K562 (cell line): ENCODE data around the gene LMAN2. TPM values are rescaled to one million over a fixed set of nuclear protein-coding genes. Genes with fewer than 3 reads are reported as not detected.

Experiments used
- ATAC-seq: fragments of 200-7000 bp; cut with Tn5 transposase; 3 replicates; pipeline ENCODE4 v1.9.1; 2020; ENCODE audit warnings: moderate library complexity
- BruUV-seq: library from RNA; stranded (reverse); fragments of 400-500 nt; replicated peaks from 2 replicates; lab custom pipeline; 2021; lab: Mats Ljungman, UMichigan
- CTCF ChIA-PET: fragments of 300-600 bp; formaldehyde crosslinking; extraction: SDS; loops from one replicate; lab custom pipeline; 2021; ENCODE audit warnings: low intra/inter-chr PET ratio; lab: Yijun Ruan, JAX
- POLR2A ChIA-PET: fragments of 300-600, 350-650 bp; sonication (Branson Sonifier 250); formaldehyde crosslinking; extraction: SDS; loops from one replicate; lab custom pipeline; 2021; ENCODE audit warnings: antibody characterized with exemption, inconsistent platforms; lab: Yijun Ruan, JAX
- DNase-seq, 4 experiments: peaks; one replicate each; pipeline versions ENCODE4 v3.0.0 to v3.0.0-alpha.2; 2011 to 2018; ENCODE audit warnings: low spot score in 3 of 4, mixed read lengths in 3 of 4; ENCODE audit errors: extremely low read depth in 1 of 4
- FAIRE-seq: peaks from 2 replicates; lab custom pipeline; 2011; peaks lifted over from hg19 to GRCh38; lab: Jason Lieb, UNC
- H2AFZ ChIP-seq: 2 replicates; pipeline ENCODE4 v1.6.0; 2011; ENCODE audit warnings: low read depth, low read length, control low read depth, inconsistent platforms
- H3K27ac ChIP-seq: fragments of 200-600 bp; 3 replicates; pipeline ENCODE4 v1.8.0; 2011; ENCODE audit warnings: low read depth, mild to moderate bottlenecking, control low read depth, inconsistent platforms, low read length, moderate library complexity, mixed read lengths; ENCODE audit errors: extremely low read depth
- H3K27me3 ChIP-seq, 2 experiments: fragments of 300-600 bp in 1 of 2; 2 replicates in 1 of 2; 3 replicates in 1 of 2; pipeline versions ENCODE4 v1.6.0 to v1.8.0; 2011; ENCODE audit warnings: inconsistent platforms in 2 of 2, low read length in 2 of 2, mild to moderate bottlenecking in 1 of 2, mixed read lengths in 1 of 2, moderate library complexity in 1 of 2; ENCODE audit not compliant: control insufficient read depth in 2 of 2, insufficient read depth in 2 of 2
- H3K36me3 ChIP-seq: fragments of 300-600 bp; 3 replicates; pipeline ENCODE4 v1.8.0; 2011; ENCODE audit warnings: mild to moderate bottlenecking, low read length, inconsistent platforms; ENCODE audit not compliant: control insufficient read depth, insufficient read depth
- H3K4me1 ChIP-seq, 2 experiments: fragments of 200-600 bp in 1 of 2; replicated peaks in 1 of 2; 2 replicates in 1 of 2; 3 replicates in 1 of 2; pipeline versions ENCODE4 v1.5.1 to v1.8.0; 2011; ENCODE audit warnings: inconsistent platforms in 2 of 2, low read length in 2 of 2, mild to moderate bottlenecking in 1 of 2, mixed read lengths in 1 of 2, moderate library complexity in 1 of 2; ENCODE audit not compliant: control insufficient read depth in 2 of 2, insufficient read depth in 2 of 2
- H3K4me2 ChIP-seq: 2 replicates; pipeline ENCODE4 v1.6.1; 2011; ENCODE audit warnings: low read length, control low read depth, inconsistent platforms, mixed read lengths; ENCODE audit not compliant: insufficient read depth
- H3K4me3 ChIP-seq: fragments of 200-600 bp; sonication (generic), shearing (Covaris generic); 2 replicates; pipeline ENCODE4 v1.5.1; 2016; ENCODE audit warnings: control low read depth, inconsistent platforms
- H3K79me2 ChIP-seq: fragments of 200-600 bp; 3 replicates; pipeline ENCODE4 v1.8.0; 2011; ENCODE audit warnings: low read length, inconsistent platforms; ENCODE audit not compliant: control insufficient read depth, insufficient read depth
- H3K9ac ChIP-seq, 2 experiments: 2 replicates each; pipeline versions ENCODE4 v1.6.0 to v1.6.1; 2011; ENCODE audit warnings: low read depth in 2 of 2, low read length in 2 of 2, control low read depth in 1 of 2, inconsistent platforms in 1 of 2, mild to moderate bottlenecking in 1 of 2, mixed read lengths in 1 of 2; ENCODE audit not compliant: insufficient read depth in 1 of 2
- H3K9me1 ChIP-seq: one replicate; pipeline ENCODE4 v1.6.0; 2011; ENCODE audit warnings: inconsistent platforms, mild to moderate bottlenecking, low read length, moderate library complexity; ENCODE audit not compliant: control insufficient read depth, insufficient read depth
- H3K9me3 ChIP-seq: replicated peaks from 2 replicates; pipeline ENCODE4 v1.5.1; 2011; ENCODE audit warnings: low read depth, low read length, inconsistent platforms; ENCODE audit not compliant: control insufficient read depth, insufficient read depth
- H4K20me1 ChIP-seq: replicated peaks from 2 replicates; pipeline ENCODE4 v1.6.1; 2011; ENCODE audit warnings: low read length, inconsistent platforms, mixed read lengths; ENCODE audit not compliant: control insufficient read depth, insufficient read depth
- CAMTA2 ChIP-seq: fragments of 250-450 bp; sonication (Bioruptor Pico); conservative IDR thresholded peaks from 2 replicates; pipeline ENCODE4 v1.5.1; 2022
- CTCF ChIP-seq, 3 experiments: IDR thresholded peaks in 2 of 3; conservative IDR thresholded peaks in 1 of 3; 2 replicates each; pipeline ENCODE4 v1.5.1; 2011 to 2012; ENCODE audit warnings: low read length in 3 of 3, mild to moderate bottlenecking in 3 of 3, control low read depth in 2 of 3, improper control_type of control experiment in 1 of 3, inconsistent platforms in 1 of 3, low read depth in 1 of 3, mixed read lengths in 1 of 3, moderate library complexity in 1 of 3; ENCODE audit not compliant: insufficient read depth in 2 of 3
- DLX4 ChIP-seq: fragments of 250-450 bp; sonication (Bioruptor Pico); IDR thresholded peaks from 2 replicates; pipeline ENCODE4 v1.6.1; 2021; ENCODE audit warnings: mild to moderate bottlenecking
- HMGN3 ChIP-seq: IDR thresholded peaks from 2 replicates; pipeline ENCODE4 v1.6.1; 2011; ENCODE audit warnings: borderline replicate concordance, low read depth, mild to moderate bottlenecking, mixed read lengths, low read length; ENCODE audit not compliant: insufficient read length; ENCODE audit errors: extremely low read depth
- KDM5B ChIP-seq: fragments of 200-600 bp; sonication (generic); IDR thresholded peaks from 2 replicates; pipeline ENCODE4 v1.6.1; 2012; ENCODE audit warnings: low read depth, mild to moderate bottlenecking, moderate library complexity, low read length, control low read depth, inconsistent platforms; ENCODE audit not compliant: insufficient replicate concordance
- MYNN ChIP-seq, 2 experiments: sonication (generic); formaldehyde crosslinking in 1 of 2; IDR thresholded peaks; 2 replicates each; pipeline versions ENCODE4 v1.5.0 to v1.6.1; 2016 to 2020; ENCODE audit warnings: antibody characterized with exemption in 1 of 2, missing genetic modification reagents in 1 of 2
- POLR2A ChIP-seq: fragments of 450-650 bp; conservative IDR thresholded peaks from 2 replicates; pipeline ENCODE4 v1.6.1; 2016
- POLR2AphosphoS5 ChIP-seq: IDR thresholded peaks from 2 replicates; pipeline ENCODE4 v1.6.1; 2011; ENCODE audit warnings: mild to moderate bottlenecking, low read depth, low read length, moderate library complexity; ENCODE audit not compliant: control insufficient read depth, insufficient read depth
- POLR2B ChIP-seq: fragments of 450-650 bp; IDR thresholded peaks from 2 replicates; pipeline ENCODE4 v1.6.1; 2018; ENCODE audit warnings: low read depth; ENCODE audit not compliant: partially characterized antibody
- RB1 ChIP-seq: fragments of 450-650 bp; IDR thresholded peaks from 2 replicates; pipeline ENCODE4 v1.6.1; 2017; ENCODE audit warnings: low read depth, mild to moderate bottlenecking
- ZNF217 ChIP-seq: sonication (generic); formaldehyde crosslinking; IDR thresholded peaks from 2 replicates; pipeline ENCODE4 v1.8.0; 2022; ENCODE audit warnings: mild to moderate bottlenecking, missing genetic modification reagents
- ZNF584 ChIP-seq: fragments of 200-800 bp; sonication (Bioruptor generic); IDR thresholded peaks from 2 replicates; pipeline ENCODE4 v1.6.1; 2016; ENCODE audit warnings: low read depth, mild to moderate bottlenecking, missing genetic modification characterization, missing compliant biosample characterization
- WGBS: fragments of 100-300 bp; shearing (Covaris generic); methylation state at CpG from one replicate; pipeline ENCODE4 v1.1.6; 2016; ENCODE audit warnings: low coverage, mixed read lengths; ENCODE audit not compliant: insufficient coverage; ENCODE audit errors: missing lambda C conversion rate; 5-methylcytosine and 5-hydroxymethylcytosine counted together
- in situ Hi-C: fragments of 300-500 bp; cut with MboI; formaldehyde crosslinking; loops from 4 replicates; pipeline ENCODE4 v1.15.0; 2018; ENCODE audit warnings: inconsistent platforms, mixed read lengths
- intact Hi-C: fragments of 100-400 bp; cut with micrococcal nuclease; formaldehyde crosslinking; loops from 2 replicates; pipeline ENCODE4 v1.14.2; 2022
- polyA plus RNA-seq, 8 experiments: library from polyadenylated mRNA; depleted of rRNA in 4 of 8; stranded (reverse) in 5 of 8; unstranded in 3 of 8; fragments of >200 nt; fragmentation: Nextera tagmentation in 2 of 8; fragmentation: Illumina TruSeq in 1 of 8; extraction: Ambion mirVana in 2 of 8; extraction: Trizol in 1 of 8; gene quantifications; 2 replicates each; pipeline versions ENCODE4 v1.2.1 to v1.2.3, GENCODE V29; 2011 to 2014; ENCODE audit warnings: inconsistent platforms in 1 of 8, missing spikeins in 1 of 8
- total RNA-seq, 7 experiments: library from RNA; depleted of rRNA in 6 of 7; stranded (reverse); fragments of >200 nt in 6 of 7; fragmentation: Illumina TruSeq in 2 of 7; extraction: Trizol in 2 of 7; gene quantifications; 2 replicates each; pipeline versions ENCODE4 v1.2.1 to v1.2.3, GENCODE V29; 2011 to 2021; ENCODE audit warnings: low replicate concordance in 1 of 7
- TF ChIP-seq, protein P1 (sequence below): IDR thresholded peaks from 2 replicates; pipeline ENCODE4 v1.6.1; 2011; ENCODE audit warnings: borderline replicate concordance, low read depth, mild to moderate bottlenecking, moderate library complexity, low read length; ENCODE audit not compliant: insufficient read depth, poor library complexity, severe bottlenecking
- TF ChIP-seq, protein P2 (sequence below): sonication (generic); formaldehyde crosslinking; IDR thresholded peaks from 2 replicates; pipeline ENCODE4 v1.8.0; 2022; ENCODE audit warnings: missing genetic modification reagents, mild to moderate bottlenecking, moderate library complexity, borderline replicate concordance

LMAN2 gene
- total and polyA plus RNA-seq, 9 of the 15 experiments (the other 6 are each of a cell fraction or from before 2014, with no cell fraction given), result 2.7 to 254 (median 136) TPM

DNA sequence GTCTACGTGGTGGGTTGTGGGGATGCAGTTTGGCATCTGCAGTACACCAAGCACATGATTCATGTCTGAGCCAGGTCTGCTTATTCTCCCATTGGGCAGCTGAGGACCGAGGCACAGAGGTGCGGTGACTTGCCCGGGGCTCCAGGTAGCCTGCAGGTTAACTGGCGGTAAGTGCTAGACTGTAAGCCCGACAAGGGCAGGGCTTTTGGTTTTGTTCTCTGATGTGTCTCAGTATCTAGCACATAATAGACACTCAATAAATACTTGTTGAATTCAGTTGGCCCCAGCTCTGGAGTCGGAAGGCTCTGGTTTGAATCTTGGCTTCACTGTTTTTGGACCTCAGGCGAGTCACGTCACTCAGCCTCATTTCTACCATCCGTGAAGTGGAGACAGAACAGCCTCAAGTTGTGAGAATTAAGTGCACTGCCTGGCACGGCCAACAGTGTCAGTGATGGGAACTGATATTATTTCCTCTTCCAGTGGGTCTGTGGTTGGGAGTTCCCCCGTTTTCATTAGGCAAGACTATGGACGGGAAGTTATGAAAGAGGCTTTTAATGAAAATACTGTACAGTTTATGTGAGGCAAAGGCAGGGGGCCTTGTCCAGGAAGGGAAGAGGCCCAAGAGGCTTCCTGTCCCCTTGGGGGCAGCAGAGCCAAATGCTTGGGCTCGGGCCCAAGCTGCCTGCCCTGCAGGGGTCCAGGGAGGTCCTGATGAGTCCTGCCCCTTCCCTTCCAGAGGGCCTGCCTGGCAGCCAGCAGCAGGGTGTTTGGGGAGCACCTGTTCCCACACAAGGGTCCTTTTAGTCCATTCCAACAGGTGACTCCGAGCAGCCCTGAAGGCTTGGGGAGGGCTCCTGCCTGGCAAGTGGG, 44.6 kb downstream of the LMAN2 start:
- Histone ChIP-seq H3K36me3 (peaks cover 39% of the 10 kb centered on the region), H3K4me3 (no peak overlapping the region), H3K9me1 (no peaks in the 10 kb centered on the region), H3K4me2 (no peak overlapping the region), H3K79me2 (peaks cover 53% of the 10 kb centered on the region), H3K27ac (no peak overlapping the region), H4K20me1 (peaks cover 4% of the 10 kb centered on the region), H3K9ac (peak overlapping the region in 1 of 2 experiments; percentile 40; a peak in 2 of 4 replicates), H3K4me1 (peaks cover 26 to 62% of the 10 kb centered on the region in 2 experiments; a peak in 4 of 5 replicates), H2AFZ (no peak overlapping the region), H3K9me3 (no peaks in the 10 kb centered on the region), H3K27me3 (no peaks in the 10 kb centered on the region)
- DNase-seq (peak in 1 of 4 experiments; percentile 39), FAIRE-seq (no peak), ATAC-seq (no peak)
- intact Hi-C loops (no loop called here), in situ Hi-C loops (no loop called here)
- CTCF ChIA-PET, result no interaction called here
- POLR2A ChIA-PET, result interaction anchor here (0.6 to 1.8 kb wide), 5 partner anchors 9 to 120 kb away, joined by 3 to 6 read pairs (median 4); partner anchors contain the start of gene LMAN2
- 82% methylated on average over 14 of the region's 15 CpGs for WGBS
- no TSS peak for BruUV-seq
- peak; percentile 61; the same call in 1 of the 2 replicates for TF ChIP-seq POLR2AphosphoS5
- TF ChIP-seq CAMTA2, result no peak
- TF ChIP-seq RB1, result 0 out of 2 replicates have a peak, but pooled peaks have one; percentile 17
- no peak for TF ChIP-seq DLX4 (CRISPR knock-in tag)
- no peak for TF ChIP-seq ZNF217 (CRISPR knock-in tag)
- TF ChIP-seq, protein P1, sequence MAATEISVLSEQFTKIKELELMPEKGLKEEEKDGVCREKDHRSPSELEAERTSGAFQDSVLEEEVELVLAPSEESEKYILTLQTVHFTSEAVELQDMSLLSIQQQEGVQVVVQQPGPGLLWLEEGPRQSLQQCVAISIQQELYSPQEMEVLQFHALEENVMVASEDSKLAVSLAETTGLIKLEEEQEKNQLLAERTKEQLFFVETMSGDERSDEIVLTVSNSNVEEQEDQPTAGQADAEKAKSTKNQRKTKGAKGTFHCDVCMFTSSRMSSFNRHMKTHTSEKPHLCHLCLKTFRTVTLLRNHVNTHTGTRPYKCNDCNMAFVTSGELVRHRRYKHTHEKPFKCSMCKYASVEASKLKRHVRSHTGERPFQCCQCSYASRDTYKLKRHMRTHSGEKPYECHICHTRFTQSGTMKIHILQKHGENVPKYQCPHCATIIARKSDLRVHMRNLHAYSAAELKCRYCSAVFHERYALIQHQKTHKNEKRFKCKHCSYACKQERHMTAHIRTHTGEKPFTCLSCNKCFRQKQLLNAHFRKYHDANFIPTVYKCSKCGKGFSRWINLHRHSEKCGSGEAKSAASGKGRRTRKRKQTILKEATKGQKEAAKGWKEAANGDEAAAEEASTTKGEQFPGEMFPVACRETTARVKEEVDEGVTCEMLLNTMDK, result peak; percentile 1
- TF ChIP-seq, protein P2, sequence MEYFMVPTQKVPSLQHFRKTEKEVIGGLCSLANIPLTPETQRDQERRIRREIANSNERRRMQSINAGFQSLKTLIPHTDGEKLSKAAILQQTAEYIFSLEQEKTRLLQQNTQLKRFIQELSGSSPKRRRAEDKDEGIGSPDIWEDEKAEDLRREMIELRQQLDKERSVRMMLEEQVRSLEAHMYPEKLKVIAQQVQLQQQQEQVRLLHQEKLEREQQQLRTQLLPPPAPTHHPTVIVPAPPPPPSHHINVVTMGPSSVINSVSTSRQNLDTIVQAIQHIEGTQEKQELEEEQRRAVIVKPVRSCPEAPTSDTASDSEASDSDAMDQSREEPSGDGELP (CRISPR knock-in tag), result peak; percentile 19; the same call in 1 of the 2 replicates
- TF ChIP-seq HMGN3, result peak; percentile 8
- peak in 2 of 3 experiments; percentile 13 to 35; a peak in 2 of 6 replicates for TF ChIP-seq CTCF (IDR thresholded peaks at IDR 0.05 in 2 of 3, conservative IDR thresholded peaks at IDR 0.05 in 1 of 3; ENCODE audit: insufficient read depth in 2 of 3, low read depth in 1 of 3, low read length in 3 of 3)
- peak; percentile 12 for TF ChIP-seq KDM5B
- peak; percentile 45 for TF ChIP-seq POLR2B
- TF ChIP-seq POLR2A, result peak; percentile 77
- no peak for TF ChIP-seq ZNF584 (CRISPR knock-in tag)
- peak; percentile 27; the same call in 1 of the 2 replicates for TF ChIP-seq MYNN (IDR thresholded peaks at IDR 0.05)
- TF ChIP-seq MYNN (CRISPR knock-in tag; IDR thresholded peaks at IDR 0.05), result no peak
